ENCODE data around the gene IL9R.
A peak's percentile ranks its signal among the peaks of the same experiment; 100 is the strongest.
"Not testable (repeated sequence)": the region's sequence is repeated elsewhere in the genome, so short reads cannot be mapped to it uniquely, and the experiment has no call there.

The IL9R gene, protein sequence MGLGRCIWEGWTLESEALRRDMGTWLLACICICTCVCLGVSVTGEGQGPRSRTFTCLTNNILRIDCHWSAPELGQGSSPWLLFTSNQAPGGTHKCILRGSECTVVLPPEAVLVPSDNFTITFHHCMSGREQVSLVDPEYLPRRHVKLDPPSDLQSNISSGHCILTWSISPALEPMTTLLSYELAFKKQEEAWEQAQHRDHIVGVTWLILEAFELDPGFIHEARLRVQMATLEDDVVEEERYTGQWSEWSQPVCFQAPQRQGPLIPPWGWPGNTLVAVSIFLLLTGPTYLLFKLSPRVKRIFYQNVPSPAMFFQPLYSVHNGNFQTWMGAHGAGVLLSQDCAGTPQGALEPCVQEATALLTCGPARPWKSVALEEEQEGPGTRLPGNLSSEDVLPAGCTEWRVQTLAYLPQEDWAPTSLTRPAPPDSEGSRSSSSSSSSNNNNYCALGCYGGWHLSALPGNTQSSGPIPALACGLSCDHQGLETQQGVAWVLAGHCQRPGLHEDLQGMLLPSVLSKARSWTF

DNA sequence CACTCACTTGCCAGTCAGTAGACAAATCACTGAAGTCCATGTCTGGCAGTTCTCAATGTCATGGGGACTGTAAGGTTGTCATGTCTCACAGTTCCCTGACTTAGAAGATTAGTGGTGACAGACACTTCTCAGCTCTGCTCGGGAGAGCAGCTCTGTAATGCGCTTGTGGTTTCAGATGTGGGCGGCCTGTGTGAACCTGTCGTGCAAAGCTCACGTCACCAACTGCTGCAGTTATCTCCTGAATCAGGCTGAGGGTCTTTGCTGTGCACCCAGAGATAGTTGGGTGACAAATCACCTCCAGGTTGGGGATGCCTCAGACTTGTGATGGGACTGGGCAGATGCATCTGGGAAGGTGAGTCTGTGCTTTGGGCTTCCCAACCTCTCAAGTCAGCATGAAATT, at the start of gene IL9R:
Gene IL9R (plus strand): TSS at position 261 of the 400 bp plus-strand sequence. CDS start 64 bp downstream, at position 325.
- peak; percentile 97 for DNase-seq

DNA sequence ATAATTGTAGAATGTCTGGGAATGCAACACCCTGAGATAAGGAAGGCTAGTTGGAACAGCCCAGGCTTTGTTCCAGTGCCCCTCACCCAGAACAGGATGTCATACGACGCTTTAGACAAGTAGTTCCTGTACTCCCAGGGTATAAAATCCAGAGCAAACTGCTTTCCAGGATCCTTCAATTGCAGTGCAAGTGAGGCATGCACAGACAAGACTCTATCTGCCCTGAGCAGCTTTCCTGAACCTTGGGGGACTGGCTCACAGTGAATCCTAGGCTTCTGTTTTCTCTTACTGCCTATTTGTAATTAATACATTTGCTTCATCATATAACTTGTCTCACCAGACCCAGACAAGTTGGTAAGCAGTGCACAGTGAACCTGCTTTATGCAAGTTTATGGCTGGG, 48.4 kb upstream of the IL9R start:
- no peak for DNase-seq

DNA sequence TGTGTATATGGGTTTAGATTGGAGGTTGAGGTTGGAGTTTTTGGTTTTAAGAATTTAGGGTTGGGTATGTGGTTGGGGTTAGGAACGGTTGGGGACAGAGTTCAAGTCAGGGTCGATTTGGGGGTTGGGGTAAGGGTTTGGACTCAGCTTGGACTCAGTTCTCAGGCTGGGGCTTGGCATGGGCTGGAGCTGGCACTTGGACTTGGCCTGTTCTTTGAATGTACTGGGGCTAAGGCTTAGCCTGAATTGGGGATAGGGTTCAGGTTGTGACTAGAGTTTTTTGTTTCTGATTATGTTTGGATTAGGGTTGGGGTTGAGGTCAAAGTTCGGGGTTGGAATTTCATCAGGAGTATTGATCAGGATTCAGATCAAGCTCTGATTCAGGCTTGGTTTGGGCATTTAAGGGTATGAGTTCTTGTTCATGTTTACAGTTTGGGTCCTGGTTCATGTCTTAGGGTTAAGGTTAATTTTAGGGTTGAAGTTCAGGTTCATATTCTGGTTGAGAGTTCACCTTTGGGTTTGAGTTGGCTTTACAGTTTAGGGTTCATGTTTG, 46.2 kb upstream of the IL9R start:
- no peak for DNase-seq

DNA sequence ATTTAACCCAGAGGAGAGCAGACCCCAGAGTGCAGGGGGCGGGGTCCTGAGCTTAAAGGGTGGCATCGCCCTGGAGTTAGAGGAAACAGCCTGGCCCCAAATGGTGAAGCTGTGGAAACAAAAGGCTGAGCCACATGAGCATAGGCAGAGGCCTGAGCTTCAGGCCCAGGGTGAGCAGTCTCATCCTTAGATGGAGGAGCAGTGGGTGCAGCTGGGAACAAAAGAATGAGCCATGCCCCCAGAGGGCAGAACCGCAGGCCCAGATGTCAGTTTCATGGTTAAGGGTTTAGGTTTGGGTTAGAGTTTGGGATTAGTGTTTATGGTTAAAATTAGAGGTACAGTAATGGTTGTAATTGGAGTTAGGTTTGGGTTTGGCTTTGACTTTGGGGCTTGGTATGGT, 44.4 kb upstream of the IL9R start:
- DNase-seq = no peak

DNA sequence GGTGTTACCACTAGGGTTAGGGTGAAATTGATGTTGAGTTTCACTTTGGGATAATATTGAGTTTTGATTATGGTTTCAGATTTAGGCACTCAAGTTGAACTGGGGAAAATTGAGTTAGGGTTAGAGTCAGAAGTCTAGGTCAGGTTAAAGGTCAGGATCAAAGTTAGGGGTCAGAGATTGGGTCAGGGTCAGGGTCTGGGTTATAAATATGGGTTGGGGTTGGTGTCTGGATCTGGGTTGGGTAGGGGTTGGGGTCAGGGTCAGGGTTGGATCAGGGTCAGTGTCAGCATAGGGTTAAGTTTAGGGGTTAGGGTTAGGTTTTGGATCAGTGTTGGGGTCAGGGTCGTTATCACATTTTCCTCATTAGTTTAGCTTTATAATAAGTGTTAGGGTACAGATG, 42.7 kb upstream of the IL9R start:
- DNase-seq = no peak

DNA sequence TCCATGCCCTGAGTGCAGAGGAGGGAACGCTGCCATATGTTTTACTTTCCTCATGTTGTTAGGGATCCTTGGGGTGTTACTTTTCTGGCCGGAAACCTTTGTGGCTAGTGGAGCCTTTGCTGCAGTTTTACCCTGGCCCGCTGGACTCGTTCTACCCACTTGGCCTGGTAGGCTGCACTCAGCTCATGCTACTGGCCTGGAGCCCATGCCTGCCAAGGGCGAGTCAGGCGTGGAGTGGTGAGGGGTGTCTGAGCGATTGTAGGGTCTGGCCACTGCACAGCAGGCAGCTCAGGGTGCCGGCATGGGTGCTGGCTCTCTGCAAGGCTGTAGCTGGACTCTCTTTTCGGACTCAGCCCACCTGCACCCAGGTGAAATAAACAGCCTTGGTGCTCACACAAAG, 41.4 kb upstream of the IL9R start:
- no peak for DNase-seq

DNA sequence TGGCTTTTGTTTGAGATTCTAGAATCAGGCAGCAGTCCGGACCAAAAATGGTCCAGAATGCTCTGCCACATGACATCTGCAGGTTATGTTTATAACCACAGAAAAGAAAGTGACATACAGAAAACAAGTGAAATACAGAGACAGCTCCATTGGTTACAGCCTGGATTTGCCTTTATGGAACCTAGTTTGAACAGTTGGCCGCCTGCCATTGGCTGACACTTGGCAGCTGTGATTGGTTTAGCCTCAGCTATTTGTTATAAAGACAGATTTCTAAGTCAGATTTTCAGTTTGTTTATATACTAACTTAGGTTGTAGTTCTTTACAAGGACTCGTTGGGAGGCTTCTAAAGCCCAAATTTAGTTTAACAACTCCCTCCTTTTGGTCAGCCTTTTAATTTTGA, 40.8 kb upstream of the IL9R start:
- DNase-seq = no peak

DNA sequence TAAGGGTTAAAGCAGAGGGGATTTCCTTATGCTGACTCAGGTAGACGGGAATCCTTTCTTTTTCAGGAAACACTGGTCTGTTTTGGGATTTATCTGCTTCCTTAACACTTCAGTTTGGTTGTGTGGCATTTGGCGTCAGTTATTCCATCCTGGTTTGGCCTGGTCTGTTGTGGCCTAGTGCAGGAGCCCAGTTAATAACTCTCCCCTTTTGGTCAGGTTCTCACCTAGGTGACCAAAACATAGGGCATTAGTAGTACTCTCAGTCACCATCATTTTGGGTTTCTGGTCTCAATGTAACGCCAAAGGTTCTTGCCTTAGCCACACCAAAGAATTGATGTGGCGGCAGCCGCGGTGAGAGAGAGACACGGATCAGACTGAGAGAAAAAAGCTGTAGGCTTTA, 39.7 kb upstream of the IL9R start:
- no peak for DNase-seq

DNA sequence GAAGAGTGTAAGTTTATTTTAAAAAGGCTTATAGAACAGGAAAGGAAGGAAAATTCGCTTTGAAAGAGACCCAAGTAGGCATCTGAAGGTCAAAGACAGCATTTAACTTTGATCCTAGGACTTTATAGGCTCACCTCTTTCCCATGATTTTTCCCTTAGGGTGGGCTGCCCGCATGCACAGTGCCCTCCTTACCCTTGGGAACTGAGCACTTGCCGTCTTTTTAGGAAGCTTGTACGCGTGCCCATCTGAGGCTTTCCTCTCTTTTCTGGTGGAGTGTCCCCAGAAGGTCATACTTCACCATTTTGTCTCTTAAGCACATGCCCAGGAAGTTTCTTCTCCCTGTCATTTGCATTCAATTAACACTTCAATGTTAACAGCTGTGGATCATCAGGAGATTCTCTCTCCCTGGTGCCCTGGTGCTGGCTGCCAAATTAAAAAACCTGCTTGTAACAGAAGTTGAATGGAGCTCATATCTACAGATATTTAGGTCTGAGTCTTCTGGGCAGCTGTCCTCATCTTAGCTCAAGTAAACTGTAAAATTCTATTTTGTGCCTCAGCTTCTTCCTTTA, 38.4 kb upstream of the IL9R start:
- DNase-seq = no peak

DNA sequence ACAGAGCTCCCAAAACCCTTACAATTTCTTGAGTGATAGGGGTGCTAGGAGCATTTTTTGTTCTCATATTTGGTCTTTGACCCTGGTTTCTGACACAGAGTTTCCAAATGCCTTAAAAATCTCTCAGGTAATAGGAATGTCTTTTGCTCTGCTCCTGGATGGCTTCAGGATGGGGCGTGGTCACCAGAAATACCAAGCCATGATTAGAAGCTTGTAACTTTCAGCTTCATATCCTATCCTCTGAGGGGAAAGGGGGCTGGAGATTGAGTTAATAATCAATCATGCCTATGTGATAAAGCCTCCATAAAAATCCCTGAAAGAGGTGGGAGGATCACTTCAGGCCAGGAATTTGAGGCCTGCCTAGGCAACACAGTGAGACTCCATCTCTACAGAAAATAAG, 34.6 kb upstream of the IL9R start:
- no peak for DNase-seq

DNA sequence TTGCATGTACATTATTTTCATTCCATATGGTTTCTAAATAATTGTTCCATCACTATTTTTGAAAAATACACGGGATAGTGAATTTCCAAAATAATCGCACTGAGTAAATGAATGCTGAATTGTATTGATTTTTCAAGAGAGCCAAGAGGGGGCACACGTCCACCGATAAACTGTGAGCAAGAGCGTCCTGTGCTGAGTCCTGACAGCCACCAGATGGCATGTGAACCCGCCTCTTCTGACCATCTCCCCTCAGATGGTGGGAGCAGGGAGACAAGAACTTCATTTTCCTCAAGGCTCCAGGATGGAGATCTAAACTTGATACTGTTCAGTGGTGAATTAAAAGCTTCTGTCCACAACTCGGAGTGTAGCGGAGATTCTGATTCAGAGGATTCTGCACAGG, 30.6 kb upstream of the IL9R start:
- DNase-seq = peak; percentile 93

DNA sequence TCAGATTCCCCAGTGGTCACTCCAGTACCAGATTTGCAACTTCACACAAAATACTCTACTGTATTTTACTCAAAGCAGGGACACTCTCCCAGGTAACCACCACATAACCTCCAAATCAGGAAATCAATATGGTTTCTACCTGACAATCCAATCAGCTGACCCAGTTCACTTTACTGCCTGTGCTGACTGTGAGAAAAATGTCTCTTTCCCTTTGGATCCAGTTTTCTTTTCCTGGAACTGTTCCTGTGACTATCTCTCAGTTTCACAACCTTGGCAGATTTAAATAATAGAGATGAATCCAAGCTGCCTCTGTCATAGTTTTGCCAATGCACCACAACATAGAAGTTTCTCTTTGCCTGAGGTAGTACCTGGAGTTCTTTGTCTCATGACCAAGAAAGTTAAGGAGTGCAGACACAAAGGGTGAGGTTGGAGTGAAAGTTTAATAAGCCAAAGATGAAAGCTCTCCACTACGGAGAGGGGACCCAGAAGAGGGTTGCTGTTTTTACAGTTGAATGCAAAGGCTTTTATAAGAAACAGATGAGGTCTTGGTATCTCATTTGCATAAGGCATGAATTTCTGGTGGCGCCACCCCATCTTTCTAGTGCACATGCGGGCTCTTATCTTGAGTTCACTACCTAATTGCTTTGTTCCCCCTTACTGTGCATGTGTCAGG, 29.7 kb upstream of the IL9R start:
- no peak for DNase-seq

DNA sequence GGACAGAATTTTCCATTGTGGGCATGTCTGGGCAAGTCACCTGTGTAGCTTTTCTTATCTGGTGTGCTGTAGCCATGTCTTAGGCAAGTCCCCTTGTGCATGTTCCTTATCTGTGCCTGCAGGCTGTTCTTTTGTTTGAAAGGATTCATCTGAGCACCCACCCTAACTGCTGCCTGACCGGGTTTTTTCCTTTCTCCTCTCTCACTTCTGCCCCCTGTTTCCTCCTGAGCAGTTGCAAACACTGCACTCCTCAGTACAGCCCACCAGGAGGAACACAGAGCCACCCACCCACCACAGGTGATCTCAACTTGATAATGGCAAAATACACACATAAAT, 29.2 kb upstream of the IL9R start:
- peak; percentile 46 for DNase-seq

DNA sequence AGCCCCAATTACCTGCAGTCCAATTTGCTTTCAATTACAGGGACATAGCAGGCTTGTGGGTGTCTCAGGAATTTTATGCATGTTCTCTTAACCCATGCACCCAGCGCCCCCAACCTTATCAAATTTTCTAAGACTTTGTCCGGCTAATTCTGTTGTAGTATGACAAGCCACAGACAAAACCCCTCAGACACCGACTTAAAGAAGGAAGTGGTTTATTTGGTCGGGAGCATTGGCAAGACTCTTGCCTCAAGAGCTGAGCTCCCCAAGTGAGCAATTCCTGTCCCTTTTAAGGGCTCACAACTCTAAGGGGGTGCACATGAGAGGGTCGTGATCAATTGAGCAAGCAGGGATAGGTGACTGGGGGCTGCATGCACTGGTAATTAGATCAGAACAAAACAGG, 28.7 kb upstream of the IL9R start:
- DNase-seq = peak; percentile 58

DNA sequence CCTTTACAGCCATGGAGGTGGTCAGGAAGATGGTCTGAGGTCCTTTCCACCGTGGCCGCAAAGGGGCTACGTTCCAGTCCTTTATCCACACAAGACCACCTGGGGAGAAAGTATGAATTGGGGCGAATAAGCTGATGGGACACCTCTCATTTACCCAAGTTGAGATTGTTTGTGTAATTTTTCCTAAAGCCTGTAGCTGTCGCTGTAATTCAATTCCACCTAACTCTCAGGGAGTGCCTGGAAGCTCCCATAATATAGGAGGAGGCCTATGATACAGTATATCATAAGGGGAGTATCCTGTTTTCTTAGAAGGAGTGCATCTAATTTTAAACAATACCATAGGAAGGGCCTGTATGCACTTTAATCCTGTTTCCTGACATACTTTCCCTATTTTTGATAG, 25.8 kb upstream of the IL9R start:
- peak; percentile 68 for DNase-seq

DNA sequence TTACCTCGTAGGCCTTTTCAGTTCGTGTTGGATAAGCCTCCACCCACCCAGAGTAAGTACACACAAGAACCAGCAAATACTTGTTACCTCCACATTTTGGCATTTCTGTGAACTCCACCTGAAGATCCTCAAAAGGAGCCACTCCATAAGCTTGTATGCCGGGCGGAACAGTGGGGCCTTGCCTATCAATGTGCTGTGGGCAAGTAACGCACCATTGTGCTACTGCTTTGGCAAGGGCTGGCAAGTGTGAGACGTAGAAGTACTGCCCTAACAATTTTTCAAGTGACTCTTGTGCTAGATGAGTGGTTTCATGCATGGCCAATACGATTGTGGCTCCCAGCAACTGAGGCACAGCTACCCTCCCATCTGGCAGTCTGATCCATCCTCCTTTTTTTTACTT, 25.3 kb upstream of the IL9R start:
- DNase-seq = not testable (repeated sequence)

DNA sequence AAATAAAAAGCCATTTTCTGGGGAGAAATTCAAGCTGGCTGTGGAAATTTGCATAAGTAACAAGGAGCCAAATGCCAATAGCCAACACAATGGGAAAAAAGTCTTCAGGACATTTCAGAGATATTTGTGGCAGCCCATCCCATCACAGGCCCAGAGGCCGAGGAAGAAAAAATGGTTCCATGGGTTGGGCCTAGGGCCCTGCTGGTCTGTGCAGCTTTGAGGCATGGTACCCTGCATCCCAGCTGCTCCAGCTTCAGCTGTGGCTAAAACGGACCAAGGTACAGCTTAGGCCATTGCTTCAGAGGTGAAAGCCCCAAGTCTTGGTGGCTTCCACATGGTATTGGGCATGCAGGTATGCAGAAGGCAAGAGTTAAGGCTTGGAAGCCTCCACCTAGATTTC, 14.2 kb upstream of the IL9R start:
- no peak for DNase-seq

DNA sequence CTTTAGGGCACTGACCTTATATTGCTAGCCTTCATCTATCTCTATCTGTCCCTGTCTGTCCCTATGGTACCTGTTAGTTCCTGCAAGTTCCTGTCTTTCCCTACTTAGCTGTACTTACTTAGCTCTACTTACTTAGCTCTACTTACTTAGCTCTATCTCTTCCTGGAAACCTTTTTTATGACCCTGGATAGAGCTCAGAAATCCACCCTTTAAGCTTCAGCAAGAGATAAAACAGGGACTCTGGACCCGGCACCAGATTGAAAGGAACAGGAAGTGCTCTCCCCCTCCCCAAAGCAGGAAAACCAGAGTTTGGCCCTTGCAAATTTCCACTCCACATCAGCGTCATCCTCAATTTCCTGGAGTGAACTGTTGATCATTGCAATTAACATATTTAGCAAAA, 12.3 kb upstream of the IL9R start:
- DNase-seq = no peak

DNA sequence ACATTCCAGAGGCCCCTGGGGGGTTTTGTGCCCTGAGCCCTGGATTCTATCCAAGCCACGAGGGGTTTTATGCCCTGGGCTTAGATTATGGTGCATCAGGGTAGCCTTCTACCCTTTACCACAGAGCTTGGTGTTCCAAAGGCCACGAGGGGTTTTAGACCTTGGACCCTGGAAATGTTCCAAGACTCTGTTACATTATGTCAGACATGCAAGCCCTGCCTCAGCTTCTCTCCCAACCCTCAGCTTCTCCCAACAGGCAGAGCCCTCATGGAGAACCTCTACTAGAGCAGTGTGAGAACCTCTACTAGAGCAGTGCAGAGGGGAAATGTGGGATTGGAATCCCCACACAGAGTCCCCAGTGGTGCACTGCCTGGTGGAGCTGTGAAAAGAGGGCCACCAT, 10.5 kb upstream of the IL9R start:
- not testable (repeated sequence) for DNase-seq

DNA sequence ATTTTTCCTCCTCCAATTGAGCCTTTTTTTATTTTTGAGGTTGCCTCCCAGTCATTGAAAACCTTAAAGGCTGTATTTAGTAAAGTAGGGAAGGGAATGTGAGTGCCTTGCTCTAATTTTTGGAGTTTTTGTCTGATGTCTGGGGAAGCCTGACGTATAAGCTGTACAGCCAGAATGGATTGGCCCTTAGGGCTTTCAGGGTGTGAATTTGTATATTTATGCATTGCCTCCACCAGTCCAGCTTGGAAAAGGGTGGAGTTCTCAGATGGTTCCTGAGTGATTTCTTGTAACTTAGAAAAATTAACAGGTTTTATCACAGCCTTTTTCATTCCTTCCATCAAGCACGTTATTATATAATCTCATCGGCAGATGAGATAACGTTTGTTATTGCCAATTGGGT, 8.6 kb upstream of the IL9R start:
- DNase-seq = no peak

DNA sequence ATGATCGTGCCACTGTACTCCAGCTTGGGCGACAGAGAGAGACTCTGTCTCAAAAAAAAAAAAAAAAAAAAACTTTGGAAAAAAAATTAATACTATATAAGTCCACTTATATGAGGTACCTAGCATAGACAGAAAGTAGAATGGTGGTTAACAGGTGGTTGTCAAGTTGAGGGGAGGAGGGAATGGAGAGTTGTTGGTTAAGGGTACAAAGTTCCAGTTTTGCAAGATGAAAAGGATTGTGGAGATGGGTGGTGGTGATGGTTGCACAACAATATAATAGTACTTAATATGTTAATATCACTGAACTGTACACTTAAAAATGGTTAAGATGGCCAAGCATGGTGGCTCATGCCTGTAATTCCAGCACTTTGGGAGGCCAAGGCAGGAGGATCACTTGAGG, 4.1 kb upstream of the IL9R start:
- no peak for DNase-seq

DNA sequence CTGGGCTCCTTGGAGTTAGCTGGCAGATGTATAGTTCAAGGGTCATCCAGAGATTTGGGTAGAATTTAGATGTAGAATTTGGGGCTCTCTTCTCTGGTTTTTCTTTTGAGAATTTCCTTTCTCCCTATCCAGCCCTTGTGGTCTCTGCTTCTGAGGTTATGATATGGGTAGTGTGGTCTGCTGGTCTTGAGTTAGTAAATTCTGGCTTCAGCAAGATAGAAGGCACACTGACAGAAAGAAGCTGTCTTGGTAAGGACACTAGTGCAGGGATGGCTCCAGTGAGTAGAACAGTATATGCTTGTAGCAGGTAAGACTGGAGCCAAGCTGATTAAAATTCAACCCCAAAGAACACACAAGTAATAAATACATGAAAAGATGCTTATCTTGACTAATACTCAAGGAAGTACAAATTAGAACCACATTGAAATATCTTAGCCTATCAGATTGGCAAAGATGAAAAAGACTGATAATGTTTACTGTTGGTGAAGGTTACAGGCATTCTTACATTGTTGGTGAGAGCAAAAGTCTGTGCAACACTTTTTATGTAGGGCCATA, 2.1 kb upstream of the IL9R start:
- DNase-seq = peak; percentile 87

DNA sequence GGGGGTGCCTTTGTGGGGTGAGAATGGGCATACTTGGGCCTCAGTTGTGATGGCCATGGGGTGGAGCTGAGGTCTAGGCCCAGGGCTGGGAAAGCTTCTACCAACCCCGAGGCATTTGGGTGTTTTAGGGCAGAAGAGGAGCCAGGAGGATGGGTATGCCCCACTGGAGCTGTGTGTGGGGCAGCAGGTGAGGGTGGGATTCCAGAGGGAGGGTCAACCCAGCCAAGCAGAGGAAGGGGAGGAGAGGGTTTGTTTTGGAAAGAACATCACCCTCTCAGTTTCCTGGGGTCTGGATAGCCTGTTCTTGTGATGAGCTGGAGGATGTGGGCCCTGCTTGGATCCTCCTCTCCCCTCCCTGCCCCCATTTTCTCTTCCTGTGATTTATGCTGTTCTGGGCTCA, 620 bp downstream of the IL9R start:
- peak; percentile 55 for DNase-seq
